Neural cell (in vitro differentiated cells): ENCODE results near the gene TRABD2B. TPM values are rescaled to one million over a fixed set of nuclear protein-coding genes. Genes with fewer than 3 reads are reported as not detected.

Experiments
- H2AFZ ChIP-seq: fragments of 200-600, 300-800 bp; sonication (generic), shearing (Covaris generic); 2 replicates; pipeline ENCODE4 v1.6.0; 2014; ENCODE audit warnings: low read depth, mild to moderate bottlenecking, antibody characterized with exemption, low read length, moderate library complexity
- H3F3A ChIP-seq: fragments of 200-600 bp; shearing (Covaris generic); 2 replicates; pipeline ENCODE4 v1.6.1; 2016; ENCODE audit warnings: mild to moderate bottlenecking, moderate library complexity, mixed read lengths, antibody characterized with exemption, low read length; ENCODE audit not compliant: insufficient read depth, poor library complexity, severe bottlenecking
- H3K27ac ChIP-seq: fragments of 200-600, 300-800 bp; sonication (generic), shearing (Covaris generic); 2 replicates; pipeline ENCODE4 v1.5.1; 2014; ENCODE audit warnings: mild to moderate bottlenecking, low read length, moderate library complexity
- H3K27me3 ChIP-seq: fragments of 300-800, 200-600 bp; sonication (generic), shearing (Covaris generic); 2 replicates; pipeline ENCODE4 v1.6.0; 2014; ENCODE audit warnings: mild to moderate bottlenecking, low read depth, low read length, moderate library complexity; ENCODE audit not compliant: insufficient read depth
- H3K36me3 ChIP-seq: fragments of 300-800, 200-600 bp; sonication (generic), shearing (Covaris generic); 2 replicates; pipeline ENCODE4 v1.5.1; 2014; ENCODE audit warnings: mild to moderate bottlenecking, antibody characterized with exemption, low read length, moderate library complexity; ENCODE audit not compliant: insufficient read depth
- H3K4me2 ChIP-seq: fragments of 300-800, 200-600 bp; sonication (generic), shearing (Covaris generic); 2 replicates; pipeline ENCODE4 v1.6.0; 2014; ENCODE audit warnings: mild to moderate bottlenecking, low read length
- H3K4me3 ChIP-seq: fragments of 300-800, 200-600 bp; sonication (generic), shearing (Covaris generic); 2 replicates; pipeline ENCODE4 v1.5.1; 2014; ENCODE audit warnings: mild to moderate bottlenecking, low read length, moderate library complexity
- H3K79me2 ChIP-seq: fragments of 200-600 bp; shearing (Covaris generic); replicated peaks from 2 replicates; pipeline ENCODE4 v1.6.0; 2014; ENCODE audit warnings: mild to moderate bottlenecking, low read length, moderate library complexity; ENCODE audit not compliant: insufficient read depth
- H3K9ac ChIP-seq: fragments of 300-800, 200-600 bp; sonication (generic), shearing (Covaris generic); 2 replicates; pipeline ENCODE4 v1.6.1; 2016; ENCODE audit warnings: mild to moderate bottlenecking, low read length, mixed read lengths
- H3K9me2 ChIP-seq: fragments of 200-600 bp; shearing (Covaris generic); 2 replicates; pipeline ENCODE4 v1.6.1; 2016; ENCODE audit warnings: mild to moderate bottlenecking, low read length, mixed read lengths; ENCODE audit not compliant: insufficient read depth
- H3K9me3 ChIP-seq: fragments of 200-600, 300-800 bp; sonication (generic), shearing (Covaris generic); 2 replicates; pipeline ENCODE4 v1.6.1; 2016; ENCODE audit warnings: mild to moderate bottlenecking, mixed run types, low read length, moderate library complexity, mixed read lengths
- H4K20me1 ChIP-seq: fragments of 200-600 bp; shearing (Covaris generic); 2 replicates; pipeline ENCODE4 v1.6.1; 2016; ENCODE audit warnings: mild to moderate bottlenecking, mixed run types; ENCODE audit not compliant: insufficient read depth
- CTCF ChIP-seq: fragments of 450-650 bp; IDR thresholded peaks from 2 replicates; pipeline ENCODE4 v1.5.1; 2014; ENCODE audit warnings: antibody characterized with exemption, mild to moderate bottlenecking, moderate library complexity; ENCODE audit not compliant: poor library complexity, severe bottlenecking
- EP300 ChIP-seq: fragments of 450-650 bp; conservative IDR thresholded peaks from 2 replicates; pipeline ENCODE4 v1.6.1; 2014; ENCODE audit warnings: antibody characterized with exemption, mild to moderate bottlenecking, moderate library complexity; ENCODE audit not compliant: poor library complexity, severe bottlenecking
- EZH2 ChIP-seq: fragments of 200-600, 300-800 bp; shearing (Covaris generic), sonication (generic); IDR thresholded peaks from 2 replicates; pipeline ENCODE4 v1.6.1; 2014; ENCODE audit warnings: antibody characterized with exemption, low read length, borderline replicate concordance, mild to moderate bottlenecking; ENCODE audit not compliant: insufficient read depth, poor library complexity, severe bottlenecking
- MXI1 ChIP-seq: fragments of 450-650 bp; conservative IDR thresholded peaks from 2 replicates; pipeline ENCODE4 v1.6.1; 2014; ENCODE audit warnings: antibody characterized with exemption, mild to moderate bottlenecking; ENCODE audit not compliant: poor library complexity, severe bottlenecking
- POLR2AphosphoS5 ChIP-seq: IDR thresholded peaks from 2 replicates; pipeline ENCODE4 v1.6.1; 2012
- RAD21 ChIP-seq: fragments of 450-650 bp; conservative IDR thresholded peaks from 2 replicates; pipeline ENCODE4 v1.6.1; 2014; ENCODE audit warnings: antibody characterized with exemption, mild to moderate bottlenecking, moderate library complexity
- REST ChIP-seq: IDR thresholded peaks from 2 replicates; pipeline ENCODE4 v1.6.1; 2012; ENCODE audit warnings: borderline replicate concordance
- SMC3 ChIP-seq: fragments of 450-650 bp; conservative IDR thresholded peaks from 2 replicates; pipeline ENCODE4 v1.6.1; 2014; ENCODE audit warnings: antibody characterized with exemption, mild to moderate bottlenecking, moderate library complexity; ENCODE audit not compliant: poor library complexity
- TAF1 ChIP-seq: IDR thresholded peaks from 2 replicates; pipeline ENCODE4 v1.6.1; 2012; ENCODE audit warnings: low read depth
- polyA plus RNA-seq: library from polyadenylated mRNA; depleted of rRNA; stranded (reverse); fragments of >200 nt; gene quantifications from 2 replicates; pipeline ENCODE4 v1.2.3, GENCODE V29; 2014

The TRABD2B gene
- polyA plus RNA-seq, 1 donor from 2014 or later, result 0.02 TPM

DNA sequence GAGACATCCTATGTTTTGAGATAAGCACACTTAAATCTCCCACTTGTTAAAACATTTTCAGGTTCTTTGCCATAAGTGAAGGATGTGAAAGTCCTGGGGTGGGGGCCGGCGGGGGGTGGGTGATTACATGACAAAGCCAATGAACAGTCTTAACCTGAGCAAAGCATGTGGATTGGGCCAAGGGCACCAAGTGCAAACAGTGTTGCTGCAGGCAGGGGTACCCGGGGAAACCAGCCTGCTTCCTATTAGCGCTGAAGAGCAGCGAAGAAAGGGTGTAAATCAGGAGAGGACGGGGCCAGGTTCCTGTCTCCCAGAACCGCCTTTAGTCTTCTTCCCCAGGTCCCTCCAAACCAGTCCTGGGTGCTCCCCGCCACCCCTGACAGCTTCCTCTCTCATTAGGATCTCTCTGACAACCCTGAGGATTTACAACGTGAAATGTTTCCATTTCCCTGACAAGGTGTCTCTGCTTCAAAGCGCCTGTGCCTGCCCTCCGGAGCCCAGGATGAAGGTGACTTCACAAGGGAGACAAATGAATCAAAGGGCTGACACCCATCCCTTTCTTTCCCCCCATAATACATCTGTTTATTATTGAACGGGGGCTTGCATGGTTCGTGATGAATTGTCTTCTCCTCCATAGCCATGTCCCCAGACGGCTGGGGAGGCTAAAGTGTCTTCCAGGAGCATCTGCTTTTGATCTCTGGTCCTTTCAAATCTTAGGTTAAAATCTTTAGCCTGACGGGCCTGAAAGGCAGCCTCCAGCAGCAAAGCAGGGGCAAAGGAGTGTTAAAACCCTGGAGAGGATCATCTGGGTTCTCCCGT lies 109.5 kb downstream of the TRABD2B start:
- TF ChIP-seq REST, result no peak
- TF ChIP-seq CTCF, result no peak
- TF ChIP-seq TAF1, result no peak
- no peak for TF ChIP-seq POLR2AphosphoS5
- no peak for TF ChIP-seq EP300
- TF ChIP-seq EZH2, result no peak
- no peak for TF ChIP-seq RAD21
- TF ChIP-seq SMC3, result no peak
- no peak overlapping the region for H3K27ac ChIP-seq
- no peaks in the 10 kb centered on the region for H3K79me2 ChIP-seq
- no peak overlapping the region for H2AFZ ChIP-seq
- no peak overlapping the region for H3K9ac ChIP-seq
- no peaks in the 10 kb centered on the region for H3F3A ChIP-seq
- no peaks in the 10 kb centered on the region for H3K36me3 ChIP-seq
- no peaks in the 10 kb centered on the region for H3K9me2 ChIP-seq
- no peak overlapping the region for H3K4me3 ChIP-seq
- no peaks in the 10 kb centered on the region for H3K27me3 ChIP-seq
- H3K9me3 ChIP-seq, result no peaks in the 10 kb centered on the region
- H4K20me1 ChIP-seq, result no peaks in the 10 kb centered on the region
- no peak overlapping the region for H3K4me2 ChIP-seq

DNA sequence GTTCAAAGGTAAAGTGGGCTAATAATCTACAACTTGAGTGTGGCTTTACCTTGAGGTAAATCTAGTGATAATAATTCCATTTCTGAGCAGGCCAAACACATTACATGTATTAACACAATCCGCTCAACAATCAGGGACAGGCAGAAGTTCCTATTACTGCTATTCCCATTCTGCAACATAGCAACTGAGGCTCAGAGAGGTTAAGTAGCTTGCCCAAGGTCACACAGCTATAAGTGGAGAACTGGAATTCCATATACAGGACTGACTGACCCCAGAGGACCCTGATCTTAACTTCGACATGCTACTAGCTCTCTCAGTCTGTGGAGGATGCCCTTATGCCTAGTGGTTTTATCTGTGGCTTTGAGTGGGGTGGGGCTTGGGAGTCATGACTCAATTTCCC lies 110.1 kb downstream of the TRABD2B start:
- Histone ChIP-seq H4K20me1 (no peaks in the 10 kb centered on the region), H3K9me3 (no peaks in the 10 kb centered on the region), H3K4me3 (no peak overlapping the region), H3K79me2 (no peaks in the 10 kb centered on the region), H3K36me3 (no peaks in the 10 kb centered on the region), H2AFZ (no peak overlapping the region), H3K27ac (no peak overlapping the region), H3K27me3 (no peaks in the 10 kb centered on the region), H3K4me2 (no peak overlapping the region), H3F3A (no peaks in the 10 kb centered on the region), H3K9ac (no peak overlapping the region), H3K9me2 (no peaks in the 10 kb centered on the region)
- TF ChIP-seq EP300, result no peak

- Histone ChIP-seq H3K9ac (no peak overlapping the region), H3K79me2 (no peaks in the 10 kb centered on the region), H3K4me2 (no peak overlapping the region), H3K27me3 (no peaks in the 10 kb centered on the region), H3K9me2 (no peaks in the 10 kb centered on the region), H4K20me1 (no peaks in the 10 kb centered on the region), H3K9me3 (no peaks in the 10 kb centered on the region), H3F3A (no peaks in the 10 kb centered on the region), H3K27ac (no peak overlapping the region), H3K36me3 (no peaks in the 10 kb centered on the region), H3K4me3 (no peak overlapping the region), H2AFZ (no peak overlapping the region)
- TF ChIP-seq RAD21 (no peak), MXI1 (no peak), EZH2 (no peak), POLR2AphosphoS5 (no peak)
Measured at GRCh38 chr1:47886141-47886540, 111.0 kb downstream of the TRABD2B start.
